Osteocyte (in vitro differentiated cells): ENCODE results near the gene UST. TPM values are rescaled to one million over a fixed set of nuclear protein-coding genes. Genes with fewer than 3 reads are reported as not detected.

ENCODE experiments used
- DNase-seq: peaks from one replicate; pipeline ENCODE4 v3.0.0; 2021; ENCODE audit warnings: mixed read lengths; ENCODE audit not compliant: unreplicated experiment; ENCODE audit errors: extremely low spot score
- H3K27ac Mint-ChIP-seq: one replicate; pipeline ENCODE4 v1.8.0; 2021; ENCODE audit warnings: mild to moderate bottlenecking, mixed read lengths; ENCODE audit not compliant: unreplicated experiment
- H3K27me3 Mint-ChIP-seq: one replicate; pipeline ENCODE4 v1.8.0; 2021; ENCODE audit warnings: mixed read lengths; ENCODE audit not compliant: unreplicated experiment
- H3K36me3 Mint-ChIP-seq: one replicate; pipeline ENCODE4 v1.8.0; 2021; ENCODE audit warnings: mixed read lengths; ENCODE audit not compliant: unreplicated experiment
- H3K4me1 Mint-ChIP-seq: one replicate; pipeline ENCODE4 v1.8.0; 2021; ENCODE audit warnings: mixed read lengths; ENCODE audit not compliant: unreplicated experiment
- H3K4me3 Mint-ChIP-seq: one replicate; pipeline ENCODE4 v1.8.0; 2021; ENCODE audit warnings: mild to moderate bottlenecking, moderate library complexity, mixed read lengths; ENCODE audit not compliant: unreplicated experiment
- H3K9me3 Mint-ChIP-seq: one replicate; pipeline ENCODE4 v1.8.0; 2021; ENCODE audit warnings: mixed read lengths; ENCODE audit not compliant: unreplicated experiment
- CTCF ChIP-seq: fragments of 200-600 bp; sonication (generic); IDR thresholded peaks from 2 replicates; pipeline ENCODE4 v1.5.0; 2021; ENCODE audit warnings: antibody characterized with exemption, mild to moderate bottlenecking, moderate library complexity
- total RNA-seq: library from RNA; stranded (reverse); gene quantifications from 2 replicates; pipeline ENCODE4 v1.2.1, GENCODE V29; 2021

The UST gene
- total RNA-seq, 1 donor from 2014 or later = 15.7 TPM

GRCh38 chr6:149046822-149047246, 300.0 kb downstream of the UST start:
- no peak for DNase-seq
- Mint-ChIP-seq H3K9me3 (no peaks in the 10 kb centered on the region), H3K27ac (peak overlapping the region; percentile 53), H3K36me3 (no peaks in the 10 kb centered on the region), H3K4me3 (no peak overlapping the region), H3K4me1 (peaks cover 40% of the 10 kb centered on the region), H3K27me3 (no peaks in the 10 kb centered on the region)
- no peak for TF ChIP-seq CTCF

- peak overlapping the region; percentile 56 for H3K27ac Mint-ChIP-seq
- DNase-seq = no peak
- H3K36me3 Mint-ChIP-seq = no peaks in the 10 kb centered on the region
- no peaks in the 10 kb centered on the region for H3K9me3 Mint-ChIP-seq
- TF ChIP-seq CTCF = no peak
- no peaks in the 10 kb centered on the region for H3K27me3 Mint-ChIP-seq
- H3K4me1 Mint-ChIP-seq = peaks cover 44% of the 10 kb centered on the region
- no peak overlapping the region for H3K4me3 Mint-ChIP-seq
Observed at GRCh38 chr6:149049230-149049629, 302.4 kb downstream of the UST start.

GRCh38 chr6:149050160-149050559, 303.3 kb downstream of the UST start:
- DNase-seq = no peak
- H3K36me3 Mint-ChIP-seq = no peaks in the 10 kb centered on the region
- H3K4me3 Mint-ChIP-seq = no peak overlapping the region
- no peak overlapping the region for H3K27ac Mint-ChIP-seq
- TF ChIP-seq CTCF = no peak
- no peaks in the 10 kb centered on the region for H3K27me3 Mint-ChIP-seq
- no peaks in the 10 kb centered on the region for H3K9me3 Mint-ChIP-seq
- H3K4me1 Mint-ChIP-seq = peaks cover 51% of the 10 kb centered on the region

DNA sequence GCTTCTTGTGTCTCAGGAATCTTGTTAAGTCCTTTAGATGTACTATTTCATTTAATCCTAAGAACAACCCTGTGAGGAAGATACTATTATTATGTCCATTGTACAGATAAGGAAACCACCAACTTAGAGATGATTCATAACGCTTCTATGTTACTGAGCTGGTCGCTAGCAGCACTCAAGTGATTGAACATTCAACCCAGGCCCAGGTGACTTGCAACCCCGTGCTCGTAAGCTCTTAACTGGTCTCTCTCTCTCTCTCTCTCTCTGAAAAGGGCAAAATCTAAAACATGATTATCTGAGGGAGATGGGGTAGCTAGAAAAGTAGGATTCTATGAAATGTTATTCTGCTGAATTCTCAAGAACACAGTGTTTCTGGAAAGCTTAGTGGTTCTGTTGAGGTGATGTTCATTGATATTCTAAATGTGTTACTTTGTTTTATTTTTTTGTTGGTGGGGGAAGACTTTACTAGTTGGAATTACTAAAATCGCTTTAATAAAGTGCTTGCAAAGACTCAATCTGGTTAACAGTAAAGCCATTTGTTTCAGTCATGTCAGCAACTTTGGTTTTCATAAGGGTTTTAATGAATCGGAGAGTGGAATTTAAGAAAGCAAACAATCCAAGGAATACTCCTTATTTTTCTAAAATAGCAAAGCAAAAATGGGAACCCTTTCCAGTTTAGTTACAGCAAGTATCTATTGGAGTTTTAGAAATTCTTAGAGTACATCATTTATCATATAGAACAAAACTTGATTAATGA, 305.7 kb downstream of the UST start:
- Mint-ChIP-seq H3K27me3 (no peaks in the 10 kb centered on the region), H3K4me1 (peaks cover 42% of the 10 kb centered on the region), H3K4me3 (no peak overlapping the region), H3K9me3 (no peaks in the 10 kb centered on the region), H3K27ac (no peak overlapping the region), H3K36me3 (no peaks in the 10 kb centered on the region)
- DNase-seq = no peak
- TF ChIP-seq CTCF = no peak

- TF ChIP-seq CTCF = no peak
- Mint-ChIP-seq H3K4me1 (peaks cover 34% of the 10 kb centered on the region), H3K27me3 (no peaks in the 10 kb centered on the region), H3K4me3 (no peak overlapping the region), H3K27ac (no peak overlapping the region), H3K36me3 (no peaks in the 10 kb centered on the region), H3K9me3 (no peaks in the 10 kb centered on the region)
- DNase-seq = no peak
Observed at GRCh38 chr6:149053848-149054558, 307.2 kb downstream of the UST start.
